NT2/D1 (cell line): ENCODE data around the gene RAP1GAP2.

Experiments used
- SUZ12 ChIP-seq: IDR thresholded peaks from 2 replicates; pipeline ENCODE4 v1.6.1; 2011; ENCODE audit not compliant: insufficient read length, insufficient read depth; ENCODE audit errors: extremely low read depth
- YY1 ChIP-seq: IDR thresholded peaks from 2 replicates; pipeline ENCODE4 v1.6.1; 2011; ENCODE audit not compliant: insufficient read length, insufficient read depth

- no peak for TF ChIP-seq SUZ12
- TF ChIP-seq YY1, result no peak
Observed at GRCh38 chr17:2925011-2925410, 128.8 kb downstream of the RAP1GAP2 start.
